Omental fat pad (tissue), 4 donors: Measurements from ENCODE around the gene AK8. TPM values are rescaled to one million over a fixed set of nuclear protein-coding genes. Genes with fewer than 3 reads are reported as not detected.

Experiments
- ATAC-seq: fragments of 150-250 bp; one replicate; pipeline ENCODE4 v1.9.1; 2016; ENCODE audit warnings: mild to moderate bottlenecking, moderate library complexity; ENCODE audit not compliant: low FRiP score
- DNase-seq: peaks from one replicate; pipeline ENCODE4 v3.0.0-alpha.2; 2019; ENCODE audit warnings: low spot score
- CTCF ChIP-seq, 3 donors: fragments of 450-650 bp; IDR thresholded peaks; one replicate each; pipeline ENCODE4 v1.5.1; 2016 to 2017; ENCODE audit warnings: antibody characterized with exemption in 3 of 3, mild to moderate bottlenecking in 3 of 3, moderate library complexity in 2 of 3
- total RNA-seq, 4 donors: library from RNA; depleted of rRNA; stranded (reverse); fragments of >200 nt; gene quantifications; one replicate each; pipeline ENCODE4 v1.1.0, GENCODE V29; 2016

The AK8 gene
- total RNA-seq, 4 donors from 2014 or later, result 1.0 to 1.3 (median 1.3) TPM; not detected in 1

- no peak for ATAC-seq
- no peak for TF ChIP-seq CTCF (IDR thresholded peaks at IDR 0.05)
- DNase-seq, result no peak
Measured at GRCh38 chr9:132793606-132794580, 84.2 kb downstream of the AK8 start.

- TF ChIP-seq CTCF (IDR thresholded peaks at IDR 0.05), result no peak
- DNase-seq (no peak), ATAC-seq (no peak)
Measured at GRCh38 chr9:132792547-132792946, 85.5 kb downstream of the AK8 start.

- no peak for ATAC-seq
- no peak for TF ChIP-seq CTCF (IDR thresholded peaks at IDR 0.05)
- no peak for DNase-seq
Measured at GRCh38 chr9:132791699-132792240, 86.3 kb downstream of the AK8 start.

GRCh38 chr9:132789719-132790118, 88.4 kb downstream of the AK8 start:
- TF ChIP-seq CTCF (IDR thresholded peaks at IDR 0.05), result no peak
- no peak for DNase-seq
- no peak for ATAC-seq

- TF ChIP-seq CTCF (IDR thresholded peaks at IDR 0.05), result no peak
- ATAC-seq (no peak), DNase-seq (no peak)
Measured at GRCh38 chr9:132788378-132788777, 89.7 kb downstream of the AK8 start.

- ATAC-seq (no peak), DNase-seq (no peak)
- TF ChIP-seq CTCF (IDR thresholded peaks at IDR 0.05), result no peak
Measured at GRCh38 chr9:132787748-132788159, 90.3 kb downstream of the AK8 start.
